Measurements from ENCODE around the gene ITFG2. TPM values are rescaled to one million over a fixed set of nuclear protein-coding genes. Genes with fewer than 3 reads are reported as not detected.

Gene ITFG2
- total RNA-seq, 1 experiment from 2014 or later, result 24.6 TPM

DNA sequence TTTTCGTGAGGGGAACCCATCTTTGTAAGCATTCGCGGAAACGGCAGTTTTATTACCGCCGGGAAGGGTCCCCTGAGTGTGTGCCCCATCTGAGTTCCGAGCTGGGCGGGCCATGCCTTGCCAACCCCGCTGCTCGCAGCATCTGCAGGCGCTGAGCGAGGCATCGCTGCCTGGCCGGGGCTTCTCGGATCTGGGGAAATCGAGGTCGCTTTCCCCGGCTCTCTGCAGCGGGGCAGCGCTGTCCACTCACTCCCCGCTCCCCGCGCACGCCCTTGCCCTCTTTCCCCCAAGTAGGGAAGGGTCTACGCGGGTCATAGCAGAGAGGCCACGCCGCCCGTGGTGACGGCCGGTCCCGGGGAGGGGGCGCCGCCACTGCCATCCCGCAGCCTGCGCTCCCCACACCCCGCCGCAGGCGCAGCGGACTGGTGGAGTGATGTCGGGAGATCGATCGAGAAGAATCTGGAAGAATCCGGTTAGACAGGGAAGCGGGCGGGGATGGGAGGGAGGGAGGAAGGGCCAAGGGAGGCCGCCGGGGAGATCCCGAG is 18.2 kb upstream of the ITFG2 start (continued):
- TF ChIP-seq, protein P1, sequence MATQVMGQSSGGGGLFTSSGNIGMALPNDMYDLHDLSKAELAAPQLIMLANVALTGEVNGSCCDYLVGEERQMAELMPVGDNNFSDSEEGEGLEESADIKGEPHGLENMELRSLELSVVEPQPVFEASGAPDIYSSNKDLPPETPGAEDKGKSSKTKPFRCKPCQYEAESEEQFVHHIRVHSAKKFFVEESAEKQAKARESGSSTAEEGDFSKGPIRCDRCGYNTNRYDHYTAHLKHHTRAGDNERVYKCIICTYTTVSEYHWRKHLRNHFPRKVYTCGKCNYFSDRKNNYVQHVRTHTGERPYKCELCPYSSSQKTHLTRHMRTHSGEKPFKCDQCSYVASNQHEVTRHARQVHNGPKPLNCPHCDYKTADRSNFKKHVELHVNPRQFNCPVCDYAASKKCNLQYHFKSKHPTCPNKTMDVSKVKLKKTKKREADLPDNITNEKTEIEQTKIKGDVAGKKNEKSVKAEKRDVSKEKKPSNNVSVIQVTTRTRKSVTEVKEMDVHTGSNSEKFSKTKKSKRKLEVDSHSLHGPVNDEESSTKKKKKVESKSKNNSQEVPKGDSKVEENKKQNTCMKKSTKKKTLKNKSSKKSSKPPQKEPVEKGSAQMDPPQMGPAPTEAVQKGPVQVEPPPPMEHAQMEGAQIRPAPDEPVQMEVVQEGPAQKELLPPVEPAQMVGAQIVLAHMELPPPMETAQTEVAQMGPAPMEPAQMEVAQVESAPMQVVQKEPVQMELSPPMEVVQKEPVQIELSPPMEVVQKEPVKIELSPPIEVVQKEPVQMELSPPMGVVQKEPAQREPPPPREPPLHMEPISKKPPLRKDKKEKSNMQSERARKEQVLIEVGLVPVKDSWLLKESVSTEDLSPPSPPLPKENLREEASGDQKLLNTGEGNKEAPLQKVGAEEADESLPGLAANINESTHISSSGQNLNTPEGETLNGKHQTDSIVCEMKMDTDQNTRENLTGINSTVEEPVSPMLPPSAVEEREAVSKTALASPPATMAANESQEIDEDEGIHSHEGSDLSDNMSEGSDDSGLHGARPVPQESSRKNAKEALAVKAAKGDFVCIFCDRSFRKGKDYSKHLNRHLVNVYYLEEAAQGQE (IDR thresholded peaks at IDR 0.05; ENCODE audit: low read depth), result no peak
- TF ChIP-seq YY1 (IDR thresholded peaks at IDR 0.05; ENCODE audit: extremely low read depth, insufficient replicate concordance, low read depth, low read length) (no peak), ZNF274 (IDR thresholded peaks at IDR 0.05; ENCODE audit: low read depth, low read length) (no peak), CEBPB (IDR thresholded peaks at IDR 0.05; ENCODE audit: low read depth) (no peak), RAD21 (IDR thresholded peaks at IDR 0.05; ENCODE audit: low read depth) (no peak), SRF (IDR thresholded peaks at IDR 0.05; ENCODE audit: low read depth) (no peak), SIN3A (IDR thresholded peaks at IDR 0.05; ENCODE audit: low read depth) (no peak), JUND (IDR thresholded peaks at IDR 0.05) (no peak)
- TF ChIP-seq, protein P2, sequence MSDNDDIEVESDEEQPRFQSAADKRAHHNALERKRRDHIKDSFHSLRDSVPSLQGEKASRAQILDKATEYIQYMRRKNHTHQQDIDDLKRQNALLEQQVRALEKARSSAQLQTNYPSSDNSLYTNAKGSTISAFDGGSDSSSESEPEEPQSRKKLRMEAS (IDR thresholded peaks at IDR 0.05), result no peak
- TF ChIP-seq, protein P3, sequence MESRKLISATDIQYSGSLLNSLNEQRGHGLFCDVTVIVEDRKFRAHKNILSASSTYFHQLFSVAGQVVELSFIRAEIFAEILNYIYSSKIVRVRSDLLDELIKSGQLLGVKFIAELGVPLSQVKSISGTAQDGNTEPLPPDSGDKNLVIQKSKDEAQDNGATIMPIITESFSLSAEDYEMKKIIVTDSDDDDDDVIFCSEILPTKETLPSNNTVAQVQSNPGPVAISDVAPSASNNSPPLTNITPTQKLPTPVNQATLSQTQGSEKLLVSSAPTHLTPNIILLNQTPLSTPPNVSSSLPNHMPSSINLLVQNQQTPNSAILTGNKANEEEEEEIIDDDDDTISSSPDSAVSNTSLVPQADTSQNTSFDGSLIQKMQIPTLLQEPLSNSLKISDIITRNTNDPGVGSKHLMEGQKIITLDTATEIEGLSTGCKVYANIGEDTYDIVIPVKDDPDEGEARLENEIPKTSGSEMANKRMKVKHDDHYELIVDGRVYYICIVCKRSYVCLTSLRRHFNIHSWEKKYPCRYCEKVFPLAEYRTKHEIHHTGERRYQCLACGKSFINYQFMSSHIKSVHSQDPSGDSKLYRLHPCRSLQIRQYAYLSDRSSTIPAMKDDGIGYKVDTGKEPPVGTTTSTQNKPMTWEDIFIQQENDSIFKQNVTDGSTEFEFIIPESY (IDR thresholded peaks at IDR 0.05; ENCODE audit: extremely low read depth, insufficient replicate concordance, low read length), result no peak

Data from HCT116 (cell line).